ENCODE measurements around the gene SNAI3. TPM values are rescaled to one million over a fixed set of nuclear protein-coding genes. Genes with fewer than 3 reads are reported as not detected.

SNAI3 gene
- total RNA-seq, 4 donors from 2014 or later = 0.94 to 2.0 (median 1.5) TPM

- TF ChIP-seq CTCF (IDR thresholded peaks at IDR 0.05; ENCODE audit: low read depth) = no peak
Measured at GRCh38 chr16:88653596-88654362, 32.5 kb downstream of the SNAI3 start.

- TF ChIP-seq CTCF (IDR thresholded peaks at IDR 0.05; ENCODE audit: low read depth) = no peak
Measured at GRCh38 chr16:88653101-88653500, 33.2 kb downstream of the SNAI3 start.

GRCh38 chr16:88652762-88653063, 33.6 kb downstream of the SNAI3 start:
- TF ChIP-seq CTCF (IDR thresholded peaks at IDR 0.05; ENCODE audit: low read depth) = no peak

- TF ChIP-seq CTCF (IDR thresholded peaks at IDR 0.05; ENCODE audit: low read depth) = no peak
Measured at GRCh38 chr16:88651989-88652761, 34.1 kb downstream of the SNAI3 start.

- TF ChIP-seq CTCF (IDR thresholded peaks at IDR 0.05; ENCODE audit: low read depth) = no peak
Measured at GRCh38 chr16:88651276-88651988, 34.9 kb downstream of the SNAI3 start.

- TF ChIP-seq CTCF (IDR thresholded peaks at IDR 0.05; ENCODE audit: low read depth) = no peak
Measured at GRCh38 chr16:88650749-88651275, 35.5 kb downstream of the SNAI3 start, which contains the start of gene CYBA. Gene CYBA (minus strand): TSS chr16:88651053. CDS start chr16:88651013, 40 bp downstream.
